Muscle layer of colon (tissue), 2 donors: ENCODE results near the gene PRMT2.
"Not testable (repeated sequence)": the region's sequence is repeated elsewhere in the genome, so short reads cannot be mapped to it uniquely, and the experiment has no call there.

Experiments
- H3K27ac ChIP-seq: one replicate; pipeline ENCODE4 v1.7.0; 2013; ENCODE audit warnings: low read depth, mild to moderate bottlenecking, low read length, moderate library complexity
- H3K27me3 ChIP-seq, 2 donors: one replicate each; pipeline ENCODE4 v1.7.0; 2013; ENCODE audit warnings: low read length in 2 of 2, mild to moderate bottlenecking in 2 of 2; ENCODE audit not compliant: insufficient read depth in 2 of 2, control insufficient read depth in 1 of 2
- H3K36me3 ChIP-seq: one replicate; pipeline ENCODE4 v1.7.0; 2013; ENCODE audit warnings: mild to moderate bottlenecking, low read length; ENCODE audit not compliant: insufficient read depth
- H3K4me1 ChIP-seq: one replicate; pipeline ENCODE4 v1.7.0; 2013; ENCODE audit warnings: mild to moderate bottlenecking, low read length; ENCODE audit not compliant: insufficient read depth
- H3K4me3 ChIP-seq, 2 donors: one replicate each; pipeline ENCODE4 v1.7.0; 2013; ENCODE audit warnings: low read length in 2 of 2, low read depth in 1 of 2, mild to moderate bottlenecking in 1 of 2, moderate library complexity in 1 of 2
- H3K9ac ChIP-seq: one replicate; pipeline ENCODE4 v1.7.0; 2013; ENCODE audit warnings: low read length
- H3K9me3 ChIP-seq: one replicate; pipeline ENCODE4 v1.7.0; 2013; ENCODE audit warnings: mild to moderate bottlenecking, low read length
- donor health status: abdominal sarcoma.
- donor health status: Adenocarcinoma of cecum.

Gene PRMT2

GRCh38 chr21:46618738-46619379 lies 16.6 kb upstream of the PRMT2 start:
- H3K4me1 ChIP-seq: peaks cover 12% of the 10 kb centered on the region
- no peak overlapping the region for H3K9ac ChIP-seq
- no peak overlapping the region for H3K27ac ChIP-seq
- no peaks in the 10 kb centered on the region for H3K36me3 ChIP-seq
- no peaks in the 10 kb centered on the region for H3K9me3 ChIP-seq
- no peaks in the 10 kb centered on the region for H3K27me3 ChIP-seq
- H3K4me3 ChIP-seq: no peak overlapping the region

GRCh38 chr21:46619846-46620245 lies 15.6 kb upstream of the PRMT2 start:
- Histone ChIP-seq H3K36me3 (no peaks in the 10 kb centered on the region), H3K4me3 (no peak overlapping the region), H3K9me3 (no peaks in the 10 kb centered on the region), H3K4me1 (peaks cover 12% of the 10 kb centered on the region), H3K9ac (no peak overlapping the region), H3K27ac (no peak overlapping the region), H3K27me3 (no peaks in the 10 kb centered on the region)

- peaks cover 12% of the 10 kb centered on the region for H3K4me1 ChIP-seq
- peaks cover 1% of the 10 kb centered on the region for H3K9me3 ChIP-seq
- no peaks in the 10 kb centered on the region for H3K36me3 ChIP-seq
- no peak overlapping the region for H3K9ac ChIP-seq
- no peak overlapping the region for H3K4me3 ChIP-seq
- H3K27me3 ChIP-seq: no peaks in the 10 kb centered on the region
- no peak overlapping the region for H3K27ac ChIP-seq
Measured at GRCh38 chr21:46620846-46621245, 14.6 kb upstream of the PRMT2 start.

GRCh38 chr21:46621457-46622182 lies 13.9 kb upstream of the PRMT2 start:
- Histone ChIP-seq H3K9me3 (peaks cover 6% of the 10 kb centered on the region), H3K9ac (no peak overlapping the region), H3K36me3 (no peaks in the 10 kb centered on the region), H3K27me3 (no peaks in the 10 kb centered on the region), H3K27ac (no peak overlapping the region), H3K4me1 (peaks cover 12% of the 10 kb centered on the region), H3K4me3 (no peak overlapping the region)

- H3K36me3 ChIP-seq: no peaks in the 10 kb centered on the region
- peaks cover 12% of the 10 kb centered on the region for H3K4me1 ChIP-seq
- peaks cover 6% of the 10 kb centered on the region for H3K9me3 ChIP-seq
- no peak overlapping the region for H3K27ac ChIP-seq
- H3K27me3 ChIP-seq: no peaks in the 10 kb centered on the region
- no peak overlapping the region for H3K4me3 ChIP-seq
- H3K9ac ChIP-seq: no peak overlapping the region
Measured at GRCh38 chr21:46622226-46622625, 13.2 kb upstream of the PRMT2 start.

- Histone ChIP-seq H3K9ac (no peak overlapping the region), H3K36me3 (no peaks in the 10 kb centered on the region), H3K4me3 (no peak overlapping the region), H3K9me3 (peaks cover 6% of the 10 kb centered on the region), H3K27me3 (no peaks in the 10 kb centered on the region), H3K27ac (no peak overlapping the region), H3K4me1 (peaks cover 12% of the 10 kb centered on the region)
Measured at GRCh38 chr21:46624050-46624449, 11.4 kb upstream of the PRMT2 start.

- Histone ChIP-seq H3K4me1 (peaks cover 11% of the 10 kb centered on the region), H3K4me3 (no peak overlapping the region), H3K9me3 (peaks cover 6% of the 10 kb centered on the region), H3K27ac (no peak overlapping the region), H3K9ac (no peak overlapping the region), H3K36me3 (no peaks in the 10 kb centered on the region), H3K27me3 (no peaks in the 10 kb centered on the region)
Measured at GRCh38 chr21:46625759-46626158, 9.7 kb upstream of the PRMT2 start.

GRCh38 chr21:46626536-46626935 lies 8.9 kb upstream of the PRMT2 start:
- H3K9me3 ChIP-seq: peaks cover 6% of the 10 kb centered on the region
- no peak overlapping the region for H3K4me3 ChIP-seq
- no peaks in the 10 kb centered on the region for H3K27me3 ChIP-seq
- no peaks in the 10 kb centered on the region for H3K36me3 ChIP-seq
- no peak overlapping the region for H3K9ac ChIP-seq
- peaks cover 4% of the 10 kb centered on the region for H3K4me1 ChIP-seq
- H3K27ac ChIP-seq: no peak overlapping the region

GRCh38 chr21:46626975-46627501 lies 8.4 kb upstream of the PRMT2 start:
- Histone ChIP-seq H3K4me3 (no peak overlapping the region), H3K9ac (no peak overlapping the region), H3K27me3 (no peaks in the 10 kb centered on the region), H3K9me3 (peaks cover 6% of the 10 kb centered on the region), H3K36me3 (no peaks in the 10 kb centered on the region), H3K4me1 (no peaks in the 10 kb centered on the region), H3K27ac (no peak overlapping the region)

GRCh38 chr21:46627726-46628125 lies 7.7 kb upstream of the PRMT2 start:
- Histone ChIP-seq H3K27ac (no peak overlapping the region), H3K36me3 (no peaks in the 10 kb centered on the region), H3K9ac (no peak overlapping the region), H3K9me3 (peaks cover 6% of the 10 kb centered on the region), H3K4me1 (no peaks in the 10 kb centered on the region), H3K27me3 (no peaks in the 10 kb centered on the region), H3K4me3 (no peak overlapping the region)

GRCh38 chr21:46628868-46629267 lies 6.6 kb upstream of the PRMT2 start:
- H3K9me3 ChIP-seq: peaks cover 6% of the 10 kb centered on the region
- no peaks in the 10 kb centered on the region for H3K36me3 ChIP-seq
- H3K4me1 ChIP-seq: no peaks in the 10 kb centered on the region
- no peaks in the 10 kb centered on the region for H3K27me3 ChIP-seq
- H3K4me3 ChIP-seq: no peak overlapping the region
- H3K9ac ChIP-seq: no peak overlapping the region
- H3K27ac ChIP-seq: no peak overlapping the region

GRCh38 chr21:46630915-46631314 lies 4.6 kb upstream of the PRMT2 start:
- H3K36me3 ChIP-seq, H3K27me3 ChIP-seq, H3K27ac ChIP-seq, H3K4me1 ChIP-seq, H3K4me3 ChIP-seq, H3K9me3 ChIP-seq, H3K9ac ChIP-seq: not testable (repeated sequence)
